GM18526 (cell line): ENCODE measurements around the gene COL1A2.

ENCODE experiments used
- POLR2A ChIP-seq: IDR thresholded peaks from 3 replicates; pipeline ENCODE4 v1.6.1; 2011; ENCODE audit not compliant: insufficient read length; ENCODE audit errors: extremely low read depth

COL1A2 gene

DNA sequence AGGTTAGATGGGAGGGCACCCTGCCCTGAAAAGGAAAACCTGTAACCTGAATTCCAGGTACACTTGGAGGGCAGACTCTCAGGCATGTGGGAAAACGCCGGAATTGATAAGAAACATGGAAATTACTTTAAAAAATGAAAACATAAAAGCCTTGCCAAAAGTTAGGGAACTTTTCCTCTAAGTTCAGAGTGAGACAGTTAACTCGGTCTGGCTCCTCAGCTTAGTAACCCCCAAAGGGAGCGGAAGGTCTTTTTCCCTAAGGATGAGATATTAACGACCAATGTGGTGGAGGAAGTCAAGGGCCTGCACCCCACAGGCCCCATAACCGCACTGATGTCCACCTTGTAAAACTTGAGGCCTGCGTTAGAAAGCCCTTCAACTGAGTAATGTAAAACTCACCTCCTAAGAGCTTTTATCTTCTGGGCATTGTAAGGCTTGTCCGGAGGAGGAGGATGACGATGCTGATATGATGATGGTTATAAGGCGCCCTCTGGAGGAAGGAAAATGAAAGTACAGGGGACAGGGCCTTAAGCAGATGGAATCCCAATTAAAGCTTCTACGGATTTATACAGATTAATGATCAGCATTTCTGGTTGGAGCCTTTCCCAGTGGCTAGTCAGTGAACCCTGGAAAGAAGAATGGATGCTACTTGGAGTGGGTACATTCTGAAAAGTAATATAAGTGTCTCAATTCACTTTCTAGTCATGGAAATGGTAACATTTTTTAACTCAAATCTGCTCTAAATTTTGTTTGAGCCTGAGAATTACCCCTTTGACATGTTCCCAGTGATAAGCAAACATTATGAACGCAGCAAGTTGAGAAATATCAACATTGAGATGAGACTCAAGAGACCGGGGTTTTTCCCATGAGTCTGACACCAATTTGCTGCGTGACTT lies 694 bp downstream of the COL1A2 start:
- TF ChIP-seq POLR2A: no peak

DNA sequence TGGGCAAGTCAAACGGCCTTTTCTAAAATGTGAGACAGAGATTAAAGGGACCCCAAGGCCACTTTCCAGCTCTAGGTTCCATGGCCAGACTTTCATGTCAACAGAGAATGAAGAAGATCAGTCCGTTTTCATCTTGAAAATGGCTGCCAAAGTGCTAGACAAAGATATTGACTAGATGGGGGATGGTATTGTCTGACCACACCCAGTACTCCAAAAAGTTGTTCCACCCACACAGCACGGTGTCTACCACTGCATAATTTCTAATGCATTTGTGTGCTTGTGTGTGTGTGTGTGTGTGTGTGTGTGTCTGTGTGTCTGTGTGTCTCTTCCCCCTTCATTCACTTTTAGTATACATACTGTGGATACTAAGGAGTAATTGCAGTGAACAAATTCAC lies 1.3 kb downstream of the COL1A2 start:
- TF ChIP-seq POLR2A: no peak

DNA sequence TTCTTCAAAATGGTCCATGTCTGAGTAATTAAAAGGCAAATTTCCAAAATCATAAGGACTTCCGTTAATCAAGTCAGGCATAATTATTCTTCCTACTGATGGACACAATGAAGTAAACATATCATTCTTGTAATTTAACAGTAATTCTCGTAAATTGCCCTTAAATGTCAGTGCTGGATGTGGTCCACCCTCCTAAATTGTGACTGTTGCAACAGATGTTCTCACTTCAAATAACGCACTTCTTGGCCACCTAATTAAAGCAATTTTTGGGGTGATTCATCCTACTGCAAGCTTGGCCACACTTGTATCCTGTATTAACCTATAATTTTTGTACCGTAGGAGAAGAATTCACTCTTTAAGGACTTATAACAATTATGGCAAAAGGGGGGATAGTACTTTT lies 1.9 kb downstream of the COL1A2 start:
- no peak for TF ChIP-seq POLR2A

DNA sequence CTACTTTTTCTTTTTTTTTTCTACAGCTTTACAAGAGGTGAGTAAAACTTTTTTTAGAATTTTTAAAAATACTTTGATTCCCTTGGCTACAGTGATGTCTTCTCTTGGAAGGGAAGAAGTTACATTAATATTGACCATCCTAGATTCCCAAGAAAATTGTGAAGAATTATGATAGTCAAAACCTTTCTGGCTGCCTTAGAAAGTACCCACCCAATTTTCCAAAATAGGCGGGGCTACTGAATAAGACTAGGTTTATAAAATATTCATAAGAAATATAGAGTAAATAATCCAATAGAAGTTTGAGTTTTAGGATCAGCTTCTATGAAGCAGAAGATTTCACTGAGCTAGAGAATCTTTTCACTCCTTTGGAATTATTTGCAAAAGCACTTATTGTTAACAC lies 3.0 kb downstream of the COL1A2 start:
- no peak for TF ChIP-seq POLR2A

DNA sequence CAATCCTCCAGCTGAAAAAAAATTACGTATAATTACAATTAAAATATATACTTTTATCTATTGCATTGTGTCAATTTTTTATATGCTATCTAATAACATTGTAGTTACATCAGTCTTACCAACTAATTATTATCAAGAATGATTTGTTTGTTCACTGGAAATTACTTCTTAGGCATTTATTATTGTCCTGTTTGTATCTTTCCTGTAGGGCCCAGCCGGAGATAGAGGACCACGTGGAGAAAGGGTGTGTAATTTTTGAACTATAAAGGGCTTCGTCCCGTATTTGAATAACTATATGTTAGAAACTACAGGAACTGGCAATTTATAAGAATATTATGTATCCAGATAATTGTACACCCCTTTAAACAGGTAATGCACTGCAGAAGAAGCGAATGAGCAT lies 4.1 kb downstream of the COL1A2 start:
- no peak for TF ChIP-seq POLR2A

DNA sequence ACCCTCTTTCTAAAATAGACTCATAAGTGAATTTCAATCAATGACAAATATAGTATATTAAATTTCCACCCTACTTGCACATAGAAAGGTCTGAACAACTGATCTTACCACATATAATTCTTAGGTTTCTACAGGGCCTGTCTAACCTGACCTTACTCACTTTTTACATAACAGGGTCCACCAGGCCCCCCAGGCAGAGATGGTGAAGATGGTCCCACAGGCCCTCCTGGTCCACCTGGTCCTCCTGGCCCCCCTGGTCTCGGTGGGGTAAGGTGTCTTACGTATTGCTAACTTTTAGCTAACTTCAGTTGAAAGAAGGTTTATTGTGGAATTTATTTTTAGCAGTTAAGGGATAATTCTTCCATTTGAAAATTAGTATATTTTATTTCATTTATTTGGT lies 5.3 kb downstream of the COL1A2 start:
- no peak for TF ChIP-seq POLR2A

DNA sequence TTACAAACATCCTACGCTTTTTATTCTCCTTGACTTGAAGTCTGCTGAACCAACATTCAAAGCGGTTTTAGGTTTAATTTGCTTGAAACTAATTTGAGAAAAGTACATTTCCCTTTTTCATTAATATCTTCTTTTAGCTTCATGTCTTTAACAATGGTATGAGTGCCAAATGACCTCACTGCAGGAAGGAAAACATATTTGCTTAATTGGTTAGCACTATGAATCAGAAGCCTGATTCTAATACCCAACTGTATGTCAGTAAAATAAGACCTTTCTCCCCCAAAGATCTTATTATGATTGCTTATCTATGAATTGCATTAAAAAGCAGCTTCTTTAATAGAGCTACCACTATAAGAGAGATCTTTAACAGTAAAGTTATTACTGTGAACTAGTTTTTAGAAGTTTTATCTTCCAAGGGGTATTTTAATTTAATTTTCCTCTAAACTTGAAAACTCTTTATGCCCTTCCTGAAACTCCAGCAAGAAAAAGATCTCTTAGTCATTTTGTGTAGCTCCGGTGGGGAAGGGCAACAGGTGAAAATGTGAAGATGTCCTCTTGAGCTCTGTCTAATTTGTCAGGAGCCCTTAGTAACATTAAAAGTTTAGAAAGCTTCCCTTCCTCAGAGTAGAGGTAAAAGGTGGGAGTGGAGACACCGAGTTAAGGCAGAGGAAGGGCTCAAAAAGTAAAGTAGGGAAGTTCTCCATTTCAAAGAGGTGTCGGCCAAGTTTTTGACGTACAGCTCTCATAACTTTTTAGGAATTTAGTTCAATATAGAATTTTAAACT lies 6.1 kb downstream of the COL1A2 start:
- no peak for TF ChIP-seq POLR2A

DNA sequence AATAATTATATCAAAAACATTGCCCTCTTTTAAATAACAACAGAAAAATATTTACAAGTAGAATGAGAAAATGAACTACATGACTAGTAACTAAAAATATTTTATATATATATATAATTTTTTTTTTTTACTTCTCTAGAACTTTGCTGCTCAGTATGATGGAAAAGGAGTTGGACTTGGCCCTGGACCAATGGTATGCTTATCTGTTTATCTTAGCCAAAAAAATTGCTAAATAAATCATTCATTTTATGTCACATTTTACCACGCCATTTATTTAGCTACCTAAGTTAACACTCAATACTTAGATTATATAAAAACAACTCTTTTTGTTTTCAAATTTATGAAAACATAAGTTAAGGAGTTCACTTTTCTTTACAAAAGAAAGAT lies 6.7 kb downstream of the COL1A2 start:
- TF ChIP-seq POLR2A: no peak

DNA sequence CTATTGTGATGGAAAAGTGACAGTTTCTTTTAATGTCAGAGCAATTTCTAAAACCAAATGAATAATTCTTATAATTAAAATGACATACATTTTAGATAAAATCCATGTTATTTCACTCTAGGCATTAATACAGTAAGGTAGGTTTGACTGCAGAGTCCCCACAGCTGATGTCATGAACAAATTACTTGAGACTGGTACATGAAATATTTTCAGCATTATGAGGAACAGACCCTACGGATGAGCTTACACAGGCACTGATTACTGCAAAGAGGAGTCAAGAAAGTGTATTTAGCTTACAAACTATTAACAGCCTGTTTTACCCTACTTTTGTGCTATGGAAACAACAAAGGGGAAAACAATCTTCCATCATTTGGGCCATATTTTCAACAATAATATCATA lies 8.9 kb downstream of the COL1A2 start:
- TF ChIP-seq POLR2A: no peak

DNA sequence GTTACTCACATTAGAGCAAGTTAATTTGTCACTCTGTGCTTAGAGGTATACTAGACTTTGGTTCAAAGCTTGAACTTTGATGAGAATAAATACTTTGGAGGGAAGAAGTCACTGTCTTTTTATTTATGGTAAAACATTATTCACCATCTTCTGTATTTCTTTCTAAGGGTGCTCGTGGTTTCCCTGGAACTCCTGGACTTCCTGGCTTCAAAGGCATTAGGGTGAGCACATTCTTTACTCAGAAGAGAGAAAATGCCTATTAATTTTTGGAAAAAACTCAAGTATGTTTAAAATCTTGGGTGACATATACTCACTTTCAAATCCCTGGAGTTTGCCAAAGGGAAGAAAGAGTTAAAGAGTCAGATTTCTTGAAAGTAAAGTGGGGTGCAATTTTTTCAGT lies 10.8 kb downstream of the COL1A2 start:
- TF ChIP-seq POLR2A: no peak

DNA sequence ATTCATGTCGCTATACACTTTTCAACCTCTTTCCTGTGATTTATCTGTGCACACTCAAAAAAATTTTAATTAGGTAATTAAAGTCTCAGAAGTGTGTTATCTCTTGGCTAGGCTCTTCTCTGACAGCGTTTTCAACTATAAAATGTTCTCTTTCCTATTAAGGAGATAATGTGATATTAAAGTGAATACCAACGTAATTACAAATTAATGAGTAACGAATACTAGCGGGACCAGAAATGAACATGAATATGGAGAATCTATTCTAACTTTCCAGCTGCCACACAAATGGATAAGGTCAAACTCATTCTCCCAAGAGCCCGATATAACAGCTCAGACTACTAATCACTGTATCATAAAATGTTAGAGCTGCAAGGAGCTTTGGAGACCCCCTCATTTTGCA lies 12.0 kb downstream of the COL1A2 start:
- TF ChIP-seq POLR2A: no peak

DNA sequence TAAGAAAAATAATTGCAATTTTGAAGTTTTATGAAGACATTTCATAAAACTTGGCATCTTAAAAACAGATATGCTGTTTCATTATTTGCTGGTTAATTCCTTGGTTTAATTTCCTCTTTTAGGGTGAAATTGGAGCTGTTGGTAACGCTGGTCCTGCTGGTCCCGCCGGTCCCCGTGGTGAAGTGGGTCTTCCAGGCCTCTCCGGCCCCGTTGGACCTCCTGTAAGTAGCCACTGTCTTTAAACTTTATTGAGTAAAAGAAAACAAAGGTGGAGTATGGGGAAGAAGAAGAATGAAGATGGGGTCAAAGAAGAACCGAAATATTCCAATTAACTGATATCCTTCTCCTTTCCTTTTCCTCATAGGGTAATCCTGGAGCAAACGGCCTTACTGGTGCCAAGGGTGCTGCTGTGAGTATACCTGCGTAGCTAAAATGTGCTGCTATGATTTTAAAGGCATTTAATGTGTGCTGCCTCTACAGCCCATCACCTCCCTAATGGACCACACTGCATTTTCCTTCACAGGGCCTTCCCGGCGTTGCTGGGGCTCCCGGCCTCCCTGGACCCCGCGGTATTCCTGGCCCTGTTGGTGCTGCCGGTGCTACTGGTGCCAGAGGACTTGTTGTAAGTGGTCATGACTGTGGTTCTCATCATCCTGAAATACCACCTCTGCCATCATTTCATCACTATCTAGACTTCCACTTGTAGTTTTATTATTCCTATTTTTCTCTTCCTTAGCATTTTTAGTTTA lies 14.7 kb downstream of the COL1A2 start:
- no peak for TF ChIP-seq POLR2A

DNA sequence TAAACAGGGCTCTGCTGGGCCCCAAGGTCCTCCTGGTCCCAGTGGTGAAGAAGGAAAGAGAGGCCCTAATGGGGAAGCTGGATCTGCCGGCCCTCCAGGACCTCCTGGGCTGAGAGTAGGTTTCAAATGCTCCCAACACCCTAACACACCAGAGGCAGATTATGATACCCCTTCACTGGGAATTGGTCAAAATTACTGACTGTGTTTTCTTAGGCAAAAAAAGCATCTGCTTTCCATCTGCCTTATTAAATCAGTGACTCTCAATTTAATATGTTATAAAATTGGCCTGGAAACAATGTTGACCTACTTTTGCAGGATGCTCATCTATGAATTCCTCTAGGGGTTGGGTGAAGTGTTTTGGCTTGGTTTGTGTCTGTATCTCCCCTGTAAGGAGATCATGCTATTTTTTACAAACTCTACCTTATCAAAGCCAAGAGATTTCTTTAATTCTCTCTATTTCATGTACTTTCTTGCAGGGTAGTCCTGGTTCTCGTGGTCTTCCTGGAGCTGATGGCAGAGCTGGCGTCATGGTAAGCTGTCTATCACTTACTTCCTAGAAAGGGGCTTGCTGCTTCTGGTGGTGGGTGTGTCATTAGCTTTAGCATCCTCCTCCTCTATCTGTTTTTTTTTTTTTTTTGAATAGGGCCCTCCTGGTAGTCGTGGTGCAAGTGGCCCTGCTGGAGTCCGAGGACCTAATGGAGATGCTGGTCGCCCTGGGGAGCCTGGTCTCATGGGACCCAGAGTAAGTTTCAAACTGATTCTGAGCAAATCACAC lies 15.9 kb downstream of the COL1A2 start:
- TF ChIP-seq POLR2A: no peak

DNA sequence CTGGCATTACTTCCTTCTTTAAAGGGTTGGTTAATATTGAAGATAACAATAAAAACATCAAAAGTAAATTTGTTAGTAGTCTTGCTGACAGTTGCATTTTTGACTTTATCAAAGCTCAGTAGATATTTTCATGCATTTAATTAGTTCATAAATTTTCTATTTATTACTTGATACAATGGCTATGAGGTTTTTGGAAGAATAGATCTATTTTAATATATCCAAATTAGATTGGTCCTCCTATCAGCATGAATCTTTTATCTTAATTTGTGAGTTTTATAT lies 16.4 kb downstream of the COL1A2 start:
- TF ChIP-seq POLR2A: no peak

DNA sequence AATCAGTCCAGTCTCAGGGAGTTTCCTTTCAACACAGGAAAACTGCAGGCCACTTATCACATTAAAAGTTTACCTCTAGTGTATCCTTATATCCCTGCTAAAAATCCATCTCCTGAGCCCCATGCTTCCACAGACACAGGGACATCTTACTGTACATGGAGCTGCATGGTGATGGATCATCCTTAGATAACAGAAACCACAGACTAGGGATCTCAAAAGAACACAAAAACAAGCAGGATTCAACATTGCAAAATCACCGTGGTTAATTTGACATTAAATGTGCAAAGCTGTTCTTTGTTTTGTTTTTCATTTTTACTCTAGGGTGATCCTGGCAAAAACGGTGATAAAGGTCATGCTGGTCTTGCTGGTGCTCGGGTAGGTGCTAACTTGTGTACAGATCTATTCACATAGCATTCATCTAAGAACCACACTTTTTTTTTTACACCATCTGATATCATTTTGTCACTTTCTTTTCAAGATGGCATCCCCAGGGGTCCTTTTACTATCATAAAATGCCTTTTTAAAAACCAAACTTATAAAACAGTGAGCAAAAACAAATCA lies 18.1 kb downstream of the COL1A2 start:
- no peak for TF ChIP-seq POLR2A

DNA sequence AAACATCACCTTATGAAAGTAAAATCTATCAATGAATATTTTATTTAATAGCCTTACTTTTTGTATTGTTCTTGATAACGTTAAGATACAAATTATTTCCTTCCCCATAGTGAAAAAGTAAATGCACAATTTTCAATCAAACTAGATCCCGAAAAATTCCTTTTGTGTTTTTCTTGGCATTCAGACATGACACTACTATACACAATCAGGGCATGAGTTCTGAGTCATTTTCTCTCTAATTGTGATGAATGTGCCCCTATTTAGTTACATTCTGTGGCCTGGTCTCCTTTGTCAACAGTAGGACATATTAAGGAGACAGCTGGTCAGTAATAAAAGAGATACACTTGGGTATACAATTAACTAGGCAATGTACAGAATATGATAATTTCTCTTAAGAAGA lies 19.8 kb downstream of the COL1A2 start:
- no peak for TF ChIP-seq POLR2A

DNA sequence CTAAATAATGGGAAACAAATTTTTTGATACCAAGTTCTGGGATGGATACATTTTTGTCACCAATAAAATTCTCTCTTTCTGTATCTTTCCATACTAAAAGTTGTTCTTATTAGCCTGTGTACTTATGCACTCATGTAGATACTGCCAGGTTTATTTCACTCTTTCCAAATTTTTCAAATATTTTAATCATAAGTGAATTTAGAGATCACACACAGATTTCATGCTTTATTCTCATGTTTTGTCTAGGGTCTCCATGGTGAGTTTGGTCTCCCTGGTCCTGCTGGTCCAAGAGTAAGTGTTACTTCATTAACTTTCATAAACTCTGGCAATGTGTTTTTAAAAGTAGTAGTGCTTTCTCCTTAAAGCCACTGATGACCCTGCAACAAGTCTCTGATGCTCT lies 20.3 kb downstream of the COL1A2 start:
- TF ChIP-seq POLR2A: no peak
